Neural cell (in vitro differentiated cells): ENCODE results near the gene ARMC9. TPM values are rescaled to one million over a fixed set of nuclear protein-coding genes. Genes with fewer than 3 reads are reported as not detected.

Experiments
- H2AFZ ChIP-seq: fragments of 200-600, 300-800 bp; sonication (generic), shearing (Covaris generic); 2 replicates; pipeline ENCODE4 v1.6.0; 2014; ENCODE audit warnings: low read depth, mild to moderate bottlenecking, antibody characterized with exemption, low read length, moderate library complexity
- H3F3A ChIP-seq: fragments of 200-600 bp; shearing (Covaris generic); 2 replicates; pipeline ENCODE4 v1.6.1; 2016; ENCODE audit warnings: mild to moderate bottlenecking, moderate library complexity, mixed read lengths, antibody characterized with exemption, low read length; ENCODE audit not compliant: insufficient read depth, poor library complexity, severe bottlenecking
- H3K27ac ChIP-seq: fragments of 200-600, 300-800 bp; sonication (generic), shearing (Covaris generic); 2 replicates; pipeline ENCODE4 v1.5.1; 2014; ENCODE audit warnings: mild to moderate bottlenecking, low read length, moderate library complexity
- H3K27me3 ChIP-seq: fragments of 300-800, 200-600 bp; sonication (generic), shearing (Covaris generic); 2 replicates; pipeline ENCODE4 v1.6.0; 2014; ENCODE audit warnings: mild to moderate bottlenecking, low read depth, low read length, moderate library complexity; ENCODE audit not compliant: insufficient read depth
- H3K36me3 ChIP-seq: fragments of 300-800, 200-600 bp; sonication (generic), shearing (Covaris generic); 2 replicates; pipeline ENCODE4 v1.5.1; 2014; ENCODE audit warnings: mild to moderate bottlenecking, antibody characterized with exemption, low read length, moderate library complexity; ENCODE audit not compliant: insufficient read depth
- H3K4me2 ChIP-seq: fragments of 300-800, 200-600 bp; sonication (generic), shearing (Covaris generic); 2 replicates; pipeline ENCODE4 v1.6.0; 2014; ENCODE audit warnings: mild to moderate bottlenecking, low read length
- H3K4me3 ChIP-seq: fragments of 300-800, 200-600 bp; sonication (generic), shearing (Covaris generic); 2 replicates; pipeline ENCODE4 v1.5.1; 2014; ENCODE audit warnings: mild to moderate bottlenecking, low read length, moderate library complexity
- H3K79me2 ChIP-seq: fragments of 200-600 bp; shearing (Covaris generic); replicated peaks from 2 replicates; pipeline ENCODE4 v1.6.0; 2014; ENCODE audit warnings: mild to moderate bottlenecking, low read length, moderate library complexity; ENCODE audit not compliant: insufficient read depth
- H3K9ac ChIP-seq: fragments of 300-800, 200-600 bp; sonication (generic), shearing (Covaris generic); 2 replicates; pipeline ENCODE4 v1.6.1; 2016; ENCODE audit warnings: mild to moderate bottlenecking, low read length, mixed read lengths
- H3K9me2 ChIP-seq: fragments of 200-600 bp; shearing (Covaris generic); 2 replicates; pipeline ENCODE4 v1.6.1; 2016; ENCODE audit warnings: mild to moderate bottlenecking, low read length, mixed read lengths; ENCODE audit not compliant: insufficient read depth
- H3K9me3 ChIP-seq: fragments of 200-600, 300-800 bp; sonication (generic), shearing (Covaris generic); 2 replicates; pipeline ENCODE4 v1.6.1; 2016; ENCODE audit warnings: mild to moderate bottlenecking, mixed run types, low read length, moderate library complexity, mixed read lengths
- H4K20me1 ChIP-seq: fragments of 200-600 bp; shearing (Covaris generic); 2 replicates; pipeline ENCODE4 v1.6.1; 2016; ENCODE audit warnings: mild to moderate bottlenecking, mixed run types; ENCODE audit not compliant: insufficient read depth
- CTCF ChIP-seq: fragments of 450-650 bp; IDR thresholded peaks from 2 replicates; pipeline ENCODE4 v1.5.1; 2014; ENCODE audit warnings: antibody characterized with exemption, mild to moderate bottlenecking, moderate library complexity; ENCODE audit not compliant: poor library complexity, severe bottlenecking
- EP300 ChIP-seq: fragments of 450-650 bp; conservative IDR thresholded peaks from 2 replicates; pipeline ENCODE4 v1.6.1; 2014; ENCODE audit warnings: antibody characterized with exemption, mild to moderate bottlenecking, moderate library complexity; ENCODE audit not compliant: poor library complexity, severe bottlenecking
- EZH2 ChIP-seq: fragments of 200-600, 300-800 bp; shearing (Covaris generic), sonication (generic); IDR thresholded peaks from 2 replicates; pipeline ENCODE4 v1.6.1; 2014; ENCODE audit warnings: antibody characterized with exemption, low read length, borderline replicate concordance, mild to moderate bottlenecking; ENCODE audit not compliant: insufficient read depth, poor library complexity, severe bottlenecking
- MXI1 ChIP-seq: fragments of 450-650 bp; conservative IDR thresholded peaks from 2 replicates; pipeline ENCODE4 v1.6.1; 2014; ENCODE audit warnings: antibody characterized with exemption, mild to moderate bottlenecking; ENCODE audit not compliant: poor library complexity, severe bottlenecking
- POLR2AphosphoS5 ChIP-seq: IDR thresholded peaks from 2 replicates; pipeline ENCODE4 v1.6.1; 2012
- RAD21 ChIP-seq: fragments of 450-650 bp; conservative IDR thresholded peaks from 2 replicates; pipeline ENCODE4 v1.6.1; 2014; ENCODE audit warnings: antibody characterized with exemption, mild to moderate bottlenecking, moderate library complexity
- SMC3 ChIP-seq: fragments of 450-650 bp; conservative IDR thresholded peaks from 2 replicates; pipeline ENCODE4 v1.6.1; 2014; ENCODE audit warnings: antibody characterized with exemption, mild to moderate bottlenecking, moderate library complexity; ENCODE audit not compliant: poor library complexity
- TAF1 ChIP-seq: IDR thresholded peaks from 2 replicates; pipeline ENCODE4 v1.6.1; 2012; ENCODE audit warnings: low read depth
- polyA plus RNA-seq: library from polyadenylated mRNA; depleted of rRNA; stranded (reverse); fragments of >200 nt; gene quantifications from 2 replicates; pipeline ENCODE4 v1.2.3, GENCODE V29; 2014
- TF ChIP-seq, protein P1 (sequence below): IDR thresholded peaks from 2 replicates; pipeline ENCODE4 v1.6.1; 2012; ENCODE audit warnings: borderline replicate concordance

ARMC9 gene
- polyA plus RNA-seq, 1 donor from 2014 or later, result 13.9 TPM

- no peaks in the 10 kb centered on the region for H3K9me2 ChIP-seq
- peaks cover 30% of the 10 kb centered on the region for H3K27me3 ChIP-seq
- H3F3A ChIP-seq, result no peaks in the 10 kb centered on the region
- H3K4me3 ChIP-seq, result no peak overlapping the region
- no peaks in the 10 kb centered on the region for H3K36me3 ChIP-seq
- H4K20me1 ChIP-seq, result no peaks in the 10 kb centered on the region
- no peaks in the 10 kb centered on the region for H3K79me2 ChIP-seq
- H3K9me3 ChIP-seq, result no peaks in the 10 kb centered on the region
- H3K27ac ChIP-seq, result no peak overlapping the region
- H3K4me2 ChIP-seq, result no peak overlapping the region
- TF ChIP-seq MXI1 (no peak), TAF1 (no peak), CTCF (no peak), RAD21 (no peak), EP300 (no peak), SMC3 (no peak), EZH2 (no peak), POLR2AphosphoS5 (no peak)
- TF ChIP-seq, protein P1, sequence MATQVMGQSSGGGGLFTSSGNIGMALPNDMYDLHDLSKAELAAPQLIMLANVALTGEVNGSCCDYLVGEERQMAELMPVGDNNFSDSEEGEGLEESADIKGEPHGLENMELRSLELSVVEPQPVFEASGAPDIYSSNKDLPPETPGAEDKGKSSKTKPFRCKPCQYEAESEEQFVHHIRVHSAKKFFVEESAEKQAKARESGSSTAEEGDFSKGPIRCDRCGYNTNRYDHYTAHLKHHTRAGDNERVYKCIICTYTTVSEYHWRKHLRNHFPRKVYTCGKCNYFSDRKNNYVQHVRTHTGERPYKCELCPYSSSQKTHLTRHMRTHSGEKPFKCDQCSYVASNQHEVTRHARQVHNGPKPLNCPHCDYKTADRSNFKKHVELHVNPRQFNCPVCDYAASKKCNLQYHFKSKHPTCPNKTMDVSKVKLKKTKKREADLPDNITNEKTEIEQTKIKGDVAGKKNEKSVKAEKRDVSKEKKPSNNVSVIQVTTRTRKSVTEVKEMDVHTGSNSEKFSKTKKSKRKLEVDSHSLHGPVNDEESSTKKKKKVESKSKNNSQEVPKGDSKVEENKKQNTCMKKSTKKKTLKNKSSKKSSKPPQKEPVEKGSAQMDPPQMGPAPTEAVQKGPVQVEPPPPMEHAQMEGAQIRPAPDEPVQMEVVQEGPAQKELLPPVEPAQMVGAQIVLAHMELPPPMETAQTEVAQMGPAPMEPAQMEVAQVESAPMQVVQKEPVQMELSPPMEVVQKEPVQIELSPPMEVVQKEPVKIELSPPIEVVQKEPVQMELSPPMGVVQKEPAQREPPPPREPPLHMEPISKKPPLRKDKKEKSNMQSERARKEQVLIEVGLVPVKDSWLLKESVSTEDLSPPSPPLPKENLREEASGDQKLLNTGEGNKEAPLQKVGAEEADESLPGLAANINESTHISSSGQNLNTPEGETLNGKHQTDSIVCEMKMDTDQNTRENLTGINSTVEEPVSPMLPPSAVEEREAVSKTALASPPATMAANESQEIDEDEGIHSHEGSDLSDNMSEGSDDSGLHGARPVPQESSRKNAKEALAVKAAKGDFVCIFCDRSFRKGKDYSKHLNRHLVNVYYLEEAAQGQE, result no peak
- no peak overlapping the region for H2AFZ ChIP-seq
- H3K9ac ChIP-seq, result no peak overlapping the region
Measured at GRCh38 chr2:231397011-231397927, 198.8 kb downstream of the ARMC9 start.

DNA sequence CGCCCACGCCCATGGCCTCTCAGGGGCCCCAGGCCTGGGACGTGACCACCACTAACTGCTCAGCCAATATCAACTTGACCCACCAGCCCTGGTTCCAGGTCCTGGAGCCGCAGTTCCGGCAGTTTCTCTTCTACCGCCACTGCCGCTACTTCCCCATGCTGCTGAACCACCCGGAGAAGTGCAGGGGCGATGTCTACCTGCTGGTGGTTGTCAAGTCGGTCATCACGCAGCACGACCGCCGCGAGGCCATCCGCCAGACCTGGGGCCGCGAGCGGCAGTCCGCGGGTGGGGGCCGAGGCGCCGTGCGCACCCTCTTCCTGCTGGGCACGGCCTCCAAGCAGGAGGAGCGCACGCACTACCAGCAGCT is 199.5 kb downstream of the ARMC9 start:
- Histone ChIP-seq H3K36me3 (no peaks in the 10 kb centered on the region), H3K27me3 (peaks cover 30% of the 10 kb centered on the region), H3K9me3 (no peaks in the 10 kb centered on the region), H3K9me2 (no peaks in the 10 kb centered on the region), H3K4me2 (no peak overlapping the region), H2AFZ (no peak overlapping the region), H4K20me1 (no peaks in the 10 kb centered on the region), H3K9ac (no peak overlapping the region), H3K4me3 (no peak overlapping the region), H3K79me2 (no peaks in the 10 kb centered on the region), H3K27ac (no peak overlapping the region), H3F3A (no peaks in the 10 kb centered on the region)
- TF ChIP-seq MXI1 (no peak), EZH2 (no peak), EP300 (no peak), TAF1 (no peak), CTCF (no peak), SMC3 (no peak), POLR2AphosphoS5 (no peak), RAD21 (no peak)
- TF ChIP-seq, protein P1, result no peak
